Superior temporal gyrus (tissue), 1 donor: Measurements from ENCODE around the gene SLC35E2B.
A peak's percentile ranks its signal among the peaks of the same experiment; 100 is the strongest.
"Not testable (repeated sequence)": the region's sequence is repeated elsewhere in the genome, so short reads cannot be mapped to it uniquely, and the experiment has no call there.

Experiments
- DNase-seq: peaks from one replicate; pipeline ENCODE4 v3.0.0-alpha.2; 2016; ENCODE audit errors: extremely low spot score

SLC35E2B gene

GRCh38 chr1:1640081-1640480, 52.5 kb downstream of the SLC35E2B start:
- not testable (repeated sequence) for DNase-seq

GRCh38 chr1:1639368-1639767, 53.2 kb downstream of the SLC35E2B start:
- DNase-seq: not testable (repeated sequence)

GRCh38 chr1:1638528-1638927, 54.1 kb downstream of the SLC35E2B start:
- not testable (repeated sequence) for DNase-seq

GRCh38 chr1:1637479-1637875, 55.1 kb downstream of the SLC35E2B start:
- not testable (repeated sequence) for DNase-seq

- not testable (repeated sequence) for DNase-seq
Observed at GRCh38 chr1:1636621-1637478, 55.7 kb downstream of the SLC35E2B start.

- not testable (repeated sequence) for DNase-seq
Observed at GRCh38 chr1:1634613-1635012, 58.0 kb downstream of the SLC35E2B start.

GRCh38 chr1:1633409-1633808, 59.2 kb downstream of the SLC35E2B start:
- DNase-seq: not testable (repeated sequence)

GRCh38 chr1:1631782-1632420, 60.7 kb downstream of the SLC35E2B start, which contains the start of gene MMP23B:
MMP23B (plus strand) TSS chr1:1632173; CDS start chr1:1632219, 46 bp downstream.
- no peak for DNase-seq

- DNase-seq: no peak
Observed at GRCh38 chr1:1630965-1631781, 61.4 kb downstream of the SLC35E2B start.

- DNase-seq: peak; percentile 25
Observed at GRCh38 chr1:1630191-1630964, 62.2 kb downstream of the SLC35E2B start.

- no peak for DNase-seq
Observed at GRCh38 chr1:1629430-1630190, 63.0 kb downstream of the SLC35E2B start.

- no peak for DNase-seq
Observed at GRCh38 chr1:1628754-1629429, 63.7 kb downstream of the SLC35E2B start.

- no peak for DNase-seq
Observed at GRCh38 chr1:1627829-1628753, 64.5 kb downstream of the SLC35E2B start.

GRCh38 chr1:1627261-1627828, 65.2 kb downstream of the SLC35E2B start:
- no peak for DNase-seq

- no peak for DNase-seq
Observed at GRCh38 chr1:1626207-1627141, 66.1 kb downstream of the SLC35E2B start.

GRCh38 chr1:1625824-1626206, 66.8 kb downstream of the SLC35E2B start:
- DNase-seq: no peak

GRCh38 chr1:1625404-1625775, 67.2 kb downstream of the SLC35E2B start:
- no peak for DNase-seq
